ENCODE data around the gene OTP.

DNA sequence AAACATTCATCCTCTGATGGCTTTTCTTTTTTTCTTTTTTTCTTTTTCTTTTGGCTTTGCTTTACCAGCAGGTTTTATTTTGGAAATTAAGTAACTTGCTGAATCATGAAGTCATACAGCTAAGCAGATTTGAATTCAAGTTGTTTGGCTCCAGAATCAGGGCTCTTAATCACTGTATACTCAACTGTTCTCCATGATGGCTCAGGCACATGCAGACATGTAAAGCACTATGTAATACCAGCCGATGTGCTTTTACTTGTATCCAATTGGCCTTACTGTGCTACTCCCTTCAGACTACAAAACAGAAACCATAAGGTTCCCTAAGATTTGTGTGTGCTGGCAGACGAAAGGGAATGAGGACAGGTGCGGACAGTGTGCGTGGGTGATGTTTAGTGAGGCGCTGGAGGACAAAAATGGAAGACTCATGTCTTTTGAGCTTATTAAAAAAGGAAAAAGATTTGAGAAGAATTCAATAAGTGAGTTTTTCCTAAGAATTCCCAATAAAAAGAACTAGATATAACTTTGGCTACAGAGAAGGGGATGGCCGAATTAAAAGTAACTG lies 44.7 kb upstream of the OTP start:
- TF ChIP-seq CTCF (conservative IDR thresholded peaks at IDR 0.05; ENCODE audit: low read depth, low read length): no peak
- TF ChIP-seq EZH2 (IDR thresholded peaks at IDR 0.05; ENCODE audit: borderline replicate concordance, low read depth, low read length, poor library complexity, severe bottlenecking): no peak

Measured in A673 (cell line).